ENCODE data around the gene PRRC2A.

PRRC2A gene

DNA sequence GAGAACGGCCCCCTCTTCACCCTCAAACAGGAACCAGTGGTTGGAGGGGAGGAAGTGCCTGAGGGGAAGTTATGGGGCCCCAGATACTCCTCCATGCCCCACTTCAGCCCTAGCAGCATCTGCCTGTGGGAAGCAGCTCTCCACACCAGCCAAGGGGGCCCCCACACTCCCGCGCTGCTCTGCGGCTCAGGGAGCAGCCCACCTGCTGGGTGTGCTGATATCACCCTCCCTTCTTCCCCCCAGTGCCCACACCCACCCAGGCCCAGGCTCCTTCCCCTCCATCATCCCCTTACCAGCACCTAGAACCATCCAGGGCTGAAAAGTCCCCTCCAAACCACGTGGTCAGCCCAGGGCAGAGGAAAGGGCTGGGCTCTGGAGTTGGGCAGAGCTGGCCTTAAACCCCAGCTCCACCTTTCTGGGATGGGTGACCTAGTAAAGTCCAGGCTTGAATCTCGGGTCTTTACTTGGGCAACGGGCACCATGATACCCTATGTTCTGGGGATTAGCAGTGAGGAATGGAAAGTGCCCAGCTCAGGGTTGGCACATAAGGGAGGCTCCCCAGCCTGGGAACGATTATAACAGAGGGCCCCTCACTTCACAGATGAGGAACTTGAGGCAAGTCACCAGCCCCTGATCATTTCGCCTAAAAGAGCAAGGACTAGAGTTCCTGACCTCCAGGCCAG, 33.8 kb upstream of the PRRC2A start:
- Histone ChIP-seq H2BK5ac (ENCODE audit: low read length) (no peak overlapping the region), H3K9ac (ENCODE audit: low read depth, low read length, poor library complexity) (no peak overlapping the region), H3K4me3 (ENCODE audit: low read length in 2 of 2) (no peak overlapping the region), H3K79me1 (ENCODE audit: low read depth, low read length) (no peaks in the 10 kb centered on the region), H3K27me3 (ENCODE audit: control insufficient read depth in 3 of 3, insufficient read depth in 3 of 3, low read depth in 1 of 3, low read length in 3 of 3) (peaks cover 0 to 16% (median 4%) of the 10 kb centered on the region in 3 experiments), H3K4me2 (ENCODE audit: insufficient read depth, low read length, poor library complexity, severe bottlenecking) (no peak overlapping the region), H3K23ac (ENCODE audit: low read depth, low read length, poor library complexity) (peak overlapping the region; percentile 29), H2BK15ac (ENCODE audit: low read length) (peak overlapping the region; percentile 20), H3K36me3 (replicated peaks in 1 of 2; ENCODE audit: control insufficient read depth in 2 of 2, insufficient read depth in 2 of 2, low read length in 2 of 2) (no peaks in the 10 kb centered on the region), H4K91ac (ENCODE audit: low read depth, low read length, poor library complexity) (no peak overlapping the region), H3K18ac (ENCODE audit: low read length) (no peak overlapping the region), H2BK120ac (ENCODE audit: low read depth, low read length) (no peak overlapping the region), H3K4me1 (ENCODE audit: control insufficient read depth in 2 of 2, insufficient read depth in 1 of 2, low read depth in 1 of 2, low read length in 2 of 2) (peaks cover 2 to 4% of the 10 kb centered on the region in 2 donors), H2AFZ (ENCODE audit: low read length) (no peak overlapping the region), H3K27ac (replicated peaks; ENCODE audit: low read length) (no peak overlapping the region), H4K8ac (ENCODE audit: low read depth, low read length) (no peak overlapping the region), H2BK12ac (ENCODE audit: low read length) (no peak overlapping the region), H3K14ac (ENCODE audit: low read length) (no peak overlapping the region), H3K9me3 (replicated peaks in 1 of 2; ENCODE audit: control insufficient read depth in 2 of 2, insufficient read depth in 1 of 2, low read depth in 1 of 2, low read length in 2 of 2) (no peaks in the 10 kb centered on the region), H3K4ac (ENCODE audit: low read length) (no peak overlapping the region), H2AK5ac (ENCODE audit: low read depth, low read length) (no peak overlapping the region)
- WGBS, 2 donors (ENCODE audit: extremely low coverage in 2 of 2, insufficient read length in 2 of 2, insufficient replicate concordance in 1 of 2): no CpG with 5 or more reads among the region's 9 CpGs
- DNase-seq (ENCODE audit: low spot score): no peak

DNA sequence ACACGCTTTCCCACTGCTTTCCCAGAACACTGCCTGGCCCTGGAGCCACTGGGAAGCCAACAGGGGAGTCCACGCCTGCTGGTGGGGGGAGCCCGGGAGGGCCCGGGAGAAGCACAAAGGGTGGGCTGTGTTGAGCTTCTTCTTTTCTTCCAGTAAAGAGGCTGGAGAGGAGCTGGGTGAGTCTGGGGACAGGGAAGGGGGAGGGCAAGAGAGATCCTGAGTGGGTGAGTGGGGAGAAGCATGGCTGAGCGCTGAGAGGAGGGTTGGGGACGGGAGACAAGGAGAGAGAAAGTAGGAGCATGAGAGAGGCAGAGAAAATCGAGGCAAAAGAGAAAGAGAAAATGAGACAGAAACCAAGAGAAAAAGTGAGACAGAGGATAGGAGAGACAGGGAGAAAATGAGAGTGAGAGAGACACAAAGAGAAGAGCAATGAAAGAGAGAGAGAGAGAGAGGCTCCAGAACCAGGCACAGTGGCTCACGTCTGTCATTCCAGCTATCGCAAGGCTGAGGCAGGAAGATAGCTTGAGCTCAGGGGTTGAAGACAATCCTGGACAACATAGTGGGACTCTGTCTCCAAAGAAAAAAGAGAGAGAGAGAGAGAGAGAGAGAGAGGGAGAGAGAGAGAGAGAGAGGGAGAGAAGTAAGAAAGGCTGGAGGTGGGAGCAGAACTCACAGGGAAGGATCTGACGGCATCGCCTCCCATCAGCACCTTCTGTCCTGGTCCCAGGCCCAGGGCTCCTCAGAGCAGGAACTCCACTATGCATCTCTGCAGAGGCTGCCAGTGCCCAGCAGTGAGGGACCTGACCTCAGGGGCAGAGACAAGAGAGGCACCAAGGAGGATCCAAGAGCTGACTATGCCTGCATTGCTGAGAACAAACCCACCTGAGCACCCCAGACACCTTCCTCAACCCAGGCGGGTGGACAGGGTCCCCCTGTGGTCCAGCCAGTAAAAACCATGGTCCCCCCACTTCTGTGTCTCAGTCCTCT, 32.4 kb upstream of the PRRC2A start:
- H3K27ac ChIP-seq (replicated peaks; ENCODE audit: low read length): no peak overlapping the region
- H3K4me1 ChIP-seq (ENCODE audit: control insufficient read depth in 2 of 2, insufficient read depth in 1 of 2, low read depth in 1 of 2, low read length in 2 of 2): peaks cover 2 to 4% of the 10 kb centered on the region in 2 donors
- H3K14ac ChIP-seq (ENCODE audit: low read length): no peak overlapping the region
- no peak overlapping the region for H4K91ac ChIP-seq (ENCODE audit: low read depth, low read length, poor library complexity)
- no peak overlapping the region for H3K4me2 ChIP-seq (ENCODE audit: insufficient read depth, low read length, poor library complexity, severe bottlenecking)
- WGBS, 2 donors (ENCODE audit: extremely low coverage in 2 of 2, insufficient read length in 2 of 2, insufficient replicate concordance in 1 of 2): no CpG with 5 or more reads among the region's 12 CpGs
- no peak overlapping the region for H3K9ac ChIP-seq (ENCODE audit: low read depth, low read length, poor library complexity)
- no peak for DNase-seq (ENCODE audit: low spot score)
- no peaks in the 10 kb centered on the region for H3K36me3 ChIP-seq (replicated peaks in 1 of 2; ENCODE audit: control insufficient read depth in 2 of 2, insufficient read depth in 2 of 2, low read length in 2 of 2)
- H3K4ac ChIP-seq (ENCODE audit: low read length): no peak overlapping the region
- no peak overlapping the region for H3K23ac ChIP-seq (ENCODE audit: low read depth, low read length, poor library complexity)
- H3K27me3 ChIP-seq (ENCODE audit: control insufficient read depth in 3 of 3, insufficient read depth in 3 of 3, low read depth in 1 of 3, low read length in 3 of 3): peaks cover 0 to 11% (median 0%) of the 10 kb centered on the region in 3 experiments
- H2BK5ac ChIP-seq (ENCODE audit: low read length): no peak overlapping the region
- no peaks in the 10 kb centered on the region for H3K9me3 ChIP-seq (replicated peaks in 1 of 2; ENCODE audit: control insufficient read depth in 2 of 2, insufficient read depth in 1 of 2, low read depth in 1 of 2, low read length in 2 of 2)
- H2BK15ac ChIP-seq (ENCODE audit: low read length): peak overlapping the region; percentile 16
- peak overlapping the region; percentile 64 for H3K18ac ChIP-seq (ENCODE audit: low read length)
- H3K4me3 ChIP-seq (ENCODE audit: low read length in 2 of 2): no peak overlapping the region
- H4K8ac ChIP-seq (ENCODE audit: low read depth, low read length): peak overlapping the region; percentile 43
- no peak overlapping the region for H2BK12ac ChIP-seq (ENCODE audit: low read length)
- H2AK5ac ChIP-seq (ENCODE audit: low read depth, low read length): peak overlapping the region; percentile 70
- H2BK120ac ChIP-seq (ENCODE audit: low read depth, low read length): no peak overlapping the region
- peak overlapping the region; percentile 82 for H2AFZ ChIP-seq (ENCODE audit: low read length)
- no peaks in the 10 kb centered on the region for H3K79me1 ChIP-seq (ENCODE audit: low read depth, low read length)

DNA sequence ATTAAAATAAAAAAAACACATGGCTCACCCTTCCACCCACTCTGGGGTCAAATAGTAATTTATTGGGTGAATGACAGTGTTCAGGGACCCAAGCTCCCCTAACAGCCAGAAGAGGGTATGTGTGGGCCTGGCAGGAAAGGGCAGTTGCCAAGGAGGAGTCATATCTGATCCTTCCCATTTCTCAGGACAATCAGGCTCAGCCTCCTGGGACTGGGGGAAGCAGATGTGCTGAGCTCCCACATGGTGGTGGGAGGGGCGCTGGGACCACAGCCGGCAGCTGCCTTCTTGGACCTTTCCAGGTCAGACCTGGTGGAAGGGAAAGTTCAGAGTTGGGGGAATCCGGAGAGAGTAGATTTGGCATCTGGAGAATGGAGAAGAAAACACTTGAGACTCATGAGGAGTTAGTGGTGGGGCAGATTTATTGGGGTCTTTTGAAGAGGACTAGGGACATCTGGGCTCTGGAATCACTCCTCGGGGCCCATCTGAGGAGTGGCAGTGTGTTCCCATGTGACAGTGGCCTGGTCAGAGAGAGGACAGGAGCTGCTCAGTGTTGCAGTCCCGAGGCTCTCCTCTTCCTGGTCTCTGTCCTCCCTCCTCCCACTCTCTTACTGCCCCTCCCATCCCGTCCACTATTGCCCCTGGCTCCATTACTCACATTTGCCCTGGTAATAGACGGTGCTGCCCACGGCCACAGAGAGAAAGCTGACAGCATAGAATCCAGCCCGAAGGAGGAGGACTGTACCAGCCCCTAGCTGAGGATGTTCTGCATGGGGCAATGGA, 31.5 kb upstream of the PRRC2A start:
- WGBS, 2 donors (ENCODE audit: extremely low coverage in 2 of 2, insufficient read length in 2 of 2, insufficient replicate concordance in 1 of 2): no CpG with 5 or more reads among the region's 9 CpGs
- Histone ChIP-seq H3K4me2 (ENCODE audit: insufficient read depth, low read length, poor library complexity, severe bottlenecking) (no peak overlapping the region), H3K4me3 (ENCODE audit: low read length in 2 of 2) (no peak overlapping the region), H3K9ac (ENCODE audit: low read depth, low read length, poor library complexity) (peak overlapping the region; percentile 25), H4K8ac (ENCODE audit: low read depth, low read length) (no peak overlapping the region), H4K91ac (ENCODE audit: low read depth, low read length, poor library complexity) (no peak overlapping the region), H2BK120ac (ENCODE audit: low read depth, low read length) (no peak overlapping the region), H2AFZ (ENCODE audit: low read length) (peak overlapping the region; percentile 56), H3K27me3 (ENCODE audit: control insufficient read depth in 3 of 3, insufficient read depth in 3 of 3, low read depth in 1 of 3, low read length in 3 of 3) (peaks cover 0 to 11% (median 0%) of the 10 kb centered on the region in 3 experiments), H3K27ac (replicated peaks; ENCODE audit: low read length) (no peak overlapping the region), H2BK12ac (ENCODE audit: low read length) (no peak overlapping the region), H3K23ac (ENCODE audit: low read depth, low read length, poor library complexity) (no peak overlapping the region), H3K18ac (ENCODE audit: low read length) (no peak overlapping the region), H2BK5ac (ENCODE audit: low read length) (no peak overlapping the region), H3K36me3 (replicated peaks in 1 of 2; ENCODE audit: control insufficient read depth in 2 of 2, insufficient read depth in 2 of 2, low read length in 2 of 2) (no peaks in the 10 kb centered on the region), H2AK5ac (ENCODE audit: low read depth, low read length) (peak overlapping the region; percentile 35), H3K14ac (ENCODE audit: low read length) (peak overlapping the region; percentile 47), H3K4ac (ENCODE audit: low read length) (no peak overlapping the region), H3K9me3 (replicated peaks in 1 of 2; ENCODE audit: control insufficient read depth in 2 of 2, insufficient read depth in 1 of 2, low read depth in 1 of 2, low read length in 2 of 2) (no peaks in the 10 kb centered on the region), H2BK15ac (ENCODE audit: low read length) (no peak overlapping the region), H3K4me1 (ENCODE audit: control insufficient read depth in 2 of 2, insufficient read depth in 1 of 2, low read depth in 1 of 2, low read length in 2 of 2) (peaks cover 2 to 4% of the 10 kb centered on the region in 2 donors), H3K79me1 (ENCODE audit: low read depth, low read length) (no peaks in the 10 kb centered on the region)
- no peak for DNase-seq (ENCODE audit: low spot score)
